H9 (cell line): Measurements from ENCODE around the gene CDC42SE1. TPM values are rescaled to one million over a fixed set of nuclear protein-coding genes. Genes with fewer than 3 reads are reported as not detected.

Experiments
- DNase-seq: peaks from one replicate; pipeline ENCODE4 v3.0.0-alpha.2; 2017
- H2AFZ ChIP-seq: one replicate; pipeline ENCODE4 v1.6.1; 2013; ENCODE audit warnings: mild to moderate bottlenecking, low read length, control low read depth, moderate library complexity
- H2AK5ac ChIP-seq: 2 replicates; pipeline ENCODE4 v1.6.1; 2013; ENCODE audit warnings: low read length, control low read depth, mixed read lengths; ENCODE audit not compliant: insufficient read length
- H2BK120ac ChIP-seq: one replicate; pipeline ENCODE4 v1.6.1; 2013; ENCODE audit warnings: low read depth, mild to moderate bottlenecking, low read length, control low read depth, inconsistent platforms; ENCODE audit not compliant: poor library complexity, severe bottlenecking
- H2BK12ac ChIP-seq: 2 replicates; pipeline ENCODE4 v1.6.1; 2013; ENCODE audit warnings: low read length, control low read depth, mixed read lengths, low read depth; ENCODE audit not compliant: insufficient read length
- H2BK15ac ChIP-seq: 2 replicates; pipeline ENCODE4 v1.6.1; 2013; ENCODE audit warnings: low read depth, low read length, control low read depth
- H2BK20ac ChIP-seq: one replicate; pipeline ENCODE4 v1.6.1; 2013; ENCODE audit warnings: low read depth, mild to moderate bottlenecking, low read length, control low read depth, inconsistent platforms; ENCODE audit not compliant: poor library complexity, severe bottlenecking
- H2BK5ac ChIP-seq: 2 replicates; pipeline ENCODE4 v1.6.1; 2013; ENCODE audit warnings: low read length, control low read depth, mixed read lengths; ENCODE audit not compliant: insufficient read length
- H3K14ac ChIP-seq: 2 replicates; pipeline ENCODE4 v1.6.1; 2013; ENCODE audit warnings: low read length, control low read depth; ENCODE audit not compliant: insufficient read depth
- H3K18ac ChIP-seq: 2 replicates; pipeline ENCODE4 v1.6.1; 2013; ENCODE audit warnings: low read depth, mild to moderate bottlenecking, mixed read lengths, low read length, control low read depth; ENCODE audit not compliant: insufficient read length
- H3K23ac ChIP-seq: 2 replicates; pipeline ENCODE4 v1.6.1; 2013; ENCODE audit warnings: low read length, control low read depth, mixed read lengths, low read depth; ENCODE audit not compliant: insufficient read length
- H3K23me2 ChIP-seq: 2 replicates; pipeline ENCODE4 v1.6.1; 2013; ENCODE audit warnings: low read depth, mild to moderate bottlenecking, mixed read lengths, low read length, control low read depth; ENCODE audit not compliant: insufficient read length, poor library complexity, severe bottlenecking
- H3K27ac ChIP-seq: 2 replicates; pipeline ENCODE4 v1.5.1; 2013; ENCODE audit warnings: low read length, control low read depth, mixed read lengths, low read depth; ENCODE audit not compliant: insufficient read length
- H3K27me3 ChIP-seq: 2 replicates; pipeline ENCODE4 v1.6.1; 2013; ENCODE audit warnings: low read length, control low read depth, inconsistent platforms; ENCODE audit not compliant: insufficient read depth
- H3K4ac ChIP-seq: 2 replicates; pipeline ENCODE4 v1.6.1; 2013; ENCODE audit warnings: low read depth, mild to moderate bottlenecking, control low read depth, inconsistent platforms, low read length, moderate library complexity
- H3K4me1 ChIP-seq: 2 replicates; pipeline ENCODE4 v1.6.1; 2013; ENCODE audit warnings: low read length, control low read depth, inconsistent platforms; ENCODE audit not compliant: insufficient read depth
- H3K4me2 ChIP-seq: 2 replicates; pipeline ENCODE4 v1.6.1; 2013; ENCODE audit warnings: low read length, control low read depth, mixed read lengths; ENCODE audit not compliant: insufficient read length, insufficient read depth
- H3K56ac ChIP-seq: 2 replicates; pipeline ENCODE4 v1.6.1; 2013; ENCODE audit warnings: low read depth, mild to moderate bottlenecking, mixed read lengths, low read length, control low read depth; ENCODE audit not compliant: insufficient read length
- H3K79me1 ChIP-seq: 2 replicates; pipeline ENCODE4 v1.6.1; 2013; ENCODE audit warnings: low read depth, mild to moderate bottlenecking, moderate library complexity, low read length, control low read depth, inconsistent platforms; ENCODE audit not compliant: insufficient read depth, poor library complexity, severe bottlenecking
- H3K79me2 ChIP-seq: 2 replicates; pipeline ENCODE4 v1.6.1; 2013; ENCODE audit warnings: low read length, control low read depth, inconsistent platforms; ENCODE audit not compliant: insufficient read depth
- H3K9ac ChIP-seq: 2 replicates; pipeline ENCODE4 v1.6.1; 2013; ENCODE audit warnings: low read length, control low read depth, mixed read lengths; ENCODE audit not compliant: insufficient read length; ENCODE audit errors: extremely low read depth
- H3K9me3 ChIP-seq: one replicate; pipeline ENCODE4 v1.6.1; 2013; ENCODE audit warnings: low read depth, low read length, inconsistent platforms; ENCODE audit not compliant: control insufficient read depth
- H3T11ph ChIP-seq: one replicate; pipeline ENCODE4 v1.6.1; 2013; ENCODE audit warnings: mild to moderate bottlenecking, low read length, control low read depth, inconsistent platforms
- H4K20me1 ChIP-seq: one replicate; pipeline ENCODE4 v1.6.1; 2013; ENCODE audit not compliant: control insufficient read depth, insufficient read length, insufficient read depth
- H4K5ac ChIP-seq: 2 replicates; pipeline ENCODE4 v1.6.1; 2013; ENCODE audit warnings: low read depth, mild to moderate bottlenecking, mixed read lengths, low read length, control low read depth; ENCODE audit not compliant: insufficient read length
- H4K8ac ChIP-seq: replicated peaks from 2 replicates; pipeline ENCODE4 v1.6.1; 2013; ENCODE audit warnings: low read length, control low read depth, mixed read lengths, low read depth; ENCODE audit not compliant: insufficient read length
- H4K91ac ChIP-seq: 2 replicates; pipeline ENCODE4 v1.6.1; 2013; ENCODE audit warnings: low read depth, mild to moderate bottlenecking, moderate library complexity, mixed read lengths, low read length, control low read depth; ENCODE audit not compliant: insufficient read length
- H3K27ac Mint-ChIP-seq, 3 experiments: 2 replicates in 2 of 3; 3 replicates in 1 of 3; pipeline ENCODE4 v1.8.0; 2020 to 2021; ENCODE audit warnings: mixed read lengths in 3 of 3, mild to moderate bottlenecking in 1 of 3, moderate library complexity in 1 of 3
- H3K27me3 Mint-ChIP-seq: 2 replicates; pipeline ENCODE4 v1.8.0; 2021; ENCODE audit warnings: low read depth, mild to moderate bottlenecking, moderate library complexity, mixed read lengths
- H3K36me3 Mint-ChIP-seq, 3 experiments: 2 replicates in 2 of 3; 3 replicates in 1 of 3; pipeline ENCODE4 v1.8.0; 2020 to 2021; ENCODE audit warnings: low read depth in 3 of 3, mixed read lengths in 3 of 3; ENCODE audit not compliant: insufficient read depth in 1 of 3
- H3K4me1 Mint-ChIP-seq, 2 experiments: 2 replicates each; pipeline ENCODE4 v1.8.0; 2020; ENCODE audit warnings: mixed read lengths in 2 of 2
- H3K4me3 Mint-ChIP-seq, 2 experiments: 2 replicates in 1 of 2; 3 replicates in 1 of 2; pipeline ENCODE4 v1.8.0; 2020 to 2021; ENCODE audit warnings: mild to moderate bottlenecking in 2 of 2, mixed read lengths in 2 of 2, moderate library complexity in 1 of 2
- H3K9me3 Mint-ChIP-seq, 2 experiments: 2 replicates in 1 of 2; 3 replicates in 1 of 2; pipeline ENCODE4 v1.8.0; 2020; ENCODE audit warnings: mild to moderate bottlenecking in 2 of 2, mixed read lengths in 2 of 2, moderate library complexity in 1 of 2
- WGBS: extraction: QIAGEN DNeasy Blood & Tissue Kit; methylation state at CpG from one replicate; pipeline ENCODE4 v1.1.7; 2013; ENCODE audit warnings: missing lambda C conversion rate, low lambda C conversion rate, mixed read lengths; ENCODE audit not compliant: insufficient read length; ENCODE audit errors: extremely low coverage; 5-methylcytosine and 5-hydroxymethylcytosine counted together
- total RNA-seq: library from RNA; stranded (reverse); gene quantifications from 2 replicates; pipeline ENCODE4 v1.2.1, GENCODE V29; 2021
- TF ChIP-seq, protein P1 (sequence below): fragments of 200-600 bp; sonication (generic); conservative IDR thresholded peaks from 3 replicates; pipeline ENCODE4 v1.8.0; 2021; ENCODE audit warnings: antibody characterized with exemption, mild to moderate bottlenecking

The CDC42SE1 gene
- total RNA-seq, 1 experiment from 2014 or later, result 87.3 TPM

DNA sequence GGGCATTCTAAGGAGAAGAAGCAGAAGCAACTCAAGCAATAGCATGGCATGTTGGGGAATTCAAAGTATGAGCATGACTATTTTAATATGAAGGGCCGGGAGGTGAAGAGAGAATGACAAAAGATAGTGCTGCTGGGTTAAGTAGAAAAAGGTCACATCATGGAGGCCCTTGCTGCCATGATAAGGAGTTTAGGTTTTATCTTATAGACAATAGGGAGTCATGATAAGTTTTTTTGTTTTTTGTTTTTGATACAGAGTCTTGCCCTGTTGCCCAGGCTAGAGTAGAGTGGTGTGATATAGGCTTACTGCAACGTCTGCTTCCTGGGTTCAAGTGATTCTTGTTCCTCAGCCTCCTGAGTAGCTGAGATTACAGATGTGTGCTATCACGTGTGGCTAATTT is 19.9 kb downstream of the CDC42SE1 start:
- no peak overlapping the region for H2BK120ac ChIP-seq
- H3T11ph ChIP-seq, result no peak overlapping the region
- H3K4me1 ChIP-seq, result no peaks in the 10 kb centered on the region; the same call in 1 of the 2 replicates
- WGBS, result no CpG with 5 or more reads among the region's 3 CpGs
- H3K56ac ChIP-seq, result no peak overlapping the region
- no peak overlapping the region for H2BK5ac ChIP-seq
- no peak for DNase-seq
- no peak overlapping the region for H4K8ac ChIP-seq
- H3K9ac ChIP-seq, result peak overlapping the region; percentile 39
- H3K9me3 Mint-ChIP-seq, result no peaks in the 10 kb centered on the region
- no peak overlapping the region for H2BK20ac ChIP-seq
- H3K27ac ChIP-seq, result no peak overlapping the region
- no peak overlapping the region for H3K4me2 ChIP-seq
- no peaks in the 10 kb centered on the region for H4K20me1 ChIP-seq
- no peak overlapping the region for H3K4ac ChIP-seq
- no peaks in the 10 kb centered on the region for H3K79me1 ChIP-seq
- no peak overlapping the region for H3K14ac ChIP-seq
- H4K5ac ChIP-seq, result no peak overlapping the region
- no peak overlapping the region for H3K18ac ChIP-seq
- H3K79me2 ChIP-seq, result no peaks in the 10 kb centered on the region
- no peaks in the 10 kb centered on the region for H3K27me3 ChIP-seq
- H3K36me3 Mint-ChIP-seq, result peaks cover 0 to 12% (median under 1%) of the 10 kb centered on the region in 3 experiments; a peak in 6 of 7 replicates
- H3K27ac Mint-ChIP-seq, result 0 out of 7 replicates have a peak overlapping the region, but pooled peaks of 1 of the 3 experiments have one; percentile 16
- no peak overlapping the region for H2BK12ac ChIP-seq
- no peak overlapping the region for H4K91ac ChIP-seq
- no peak overlapping the region for H2BK15ac ChIP-seq
- no peaks in the 10 kb centered on the region for H3K9me3 ChIP-seq
- H3K4me1 Mint-ChIP-seq, result peaks cover 17 to 21% of the 10 kb centered on the region in 2 experiments
- H3K27me3 Mint-ChIP-seq, result no peaks in the 10 kb centered on the region; the same call in 1 of the 2 replicates
- no peak overlapping the region for H2AFZ ChIP-seq
- no peak overlapping the region for H2AK5ac ChIP-seq
- no peak overlapping the region for H3K23ac ChIP-seq
- no peaks in the 10 kb centered on the region for H3K23me2 ChIP-seq
- TF ChIP-seq, protein P1, sequence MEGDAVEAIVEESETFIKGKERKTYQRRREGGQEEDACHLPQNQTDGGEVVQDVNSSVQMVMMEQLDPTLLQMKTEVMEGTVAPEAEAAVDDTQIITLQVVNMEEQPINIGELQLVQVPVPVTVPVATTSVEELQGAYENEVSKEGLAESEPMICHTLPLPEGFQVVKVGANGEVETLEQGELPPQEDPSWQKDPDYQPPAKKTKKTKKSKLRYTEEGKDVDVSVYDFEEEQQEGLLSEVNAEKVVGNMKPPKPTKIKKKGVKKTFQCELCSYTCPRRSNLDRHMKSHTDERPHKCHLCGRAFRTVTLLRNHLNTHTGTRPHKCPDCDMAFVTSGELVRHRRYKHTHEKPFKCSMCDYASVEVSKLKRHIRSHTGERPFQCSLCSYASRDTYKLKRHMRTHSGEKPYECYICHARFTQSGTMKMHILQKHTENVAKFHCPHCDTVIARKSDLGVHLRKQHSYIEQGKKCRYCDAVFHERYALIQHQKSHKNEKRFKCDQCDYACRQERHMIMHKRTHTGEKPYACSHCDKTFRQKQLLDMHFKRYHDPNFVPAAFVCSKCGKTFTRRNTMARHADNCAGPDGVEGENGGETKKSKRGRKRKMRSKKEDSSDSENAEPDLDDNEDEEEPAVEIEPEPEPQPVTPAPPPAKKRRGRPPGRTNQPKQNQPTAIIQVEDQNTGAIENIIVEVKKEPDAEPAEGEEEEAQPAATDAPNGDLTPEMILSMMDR, result no peak
- no peak overlapping the region for H3K4me3 Mint-ChIP-seq
